DMS79 (cell line): Measurements from ENCODE around the gene GSK3B.

Source experiments
- DNase-seq: peaks from one replicate; lab custom pipeline; 2025; lab: John Stamatoyannopoulos, UW

GSK3B gene

GRCh38 chr3:120093911-120094775 lies at the start of gene GSK3B:
GSK3B (minus strand) TSS chr3:120094447; CDS start chr3:120093434, 1,013 bp downstream.
- peak; percentile 69 for DNase-seq

- no peak for DNase-seq
Observed at GRCh38 chr3:120143676-120144075, 49.4 kb upstream of the GSK3B start.

GRCh38 chr3:120142236-120142635 lies 48.0 kb upstream of the GSK3B start:
- DNase-seq = no peak

GRCh38 chr3:120140098-120140742 lies 46.0 kb upstream of the GSK3B start:
- DNase-seq = no peak

GRCh38 chr3:120139140-120139539 lies 44.9 kb upstream of the GSK3B start:
- no peak for DNase-seq

GRCh38 chr3:120137548-120137947 lies 43.3 kb upstream of the GSK3B start:
- no peak for DNase-seq

- no peak for DNase-seq
Observed at GRCh38 chr3:120130656-120131055, 36.4 kb upstream of the GSK3B start.

GRCh38 chr3:120129718-120130513 lies 35.7 kb upstream of the GSK3B start:
- DNase-seq = no peak

- no peak for DNase-seq
Observed at GRCh38 chr3:120129051-120129450, 34.8 kb upstream of the GSK3B start.

- DNase-seq = no peak
Observed at GRCh38 chr3:120125992-120126391, 31.7 kb upstream of the GSK3B start.

- no peak for DNase-seq
Observed at GRCh38 chr3:120119846-120120510, 25.7 kb upstream of the GSK3B start.

GRCh38 chr3:120114981-120115380 lies 20.7 kb upstream of the GSK3B start:
- no peak for DNase-seq

GRCh38 chr3:120114376-120114775 lies 20.1 kb upstream of the GSK3B start:
- DNase-seq = no peak

GRCh38 chr3:120113128-120114116 lies 19.2 kb upstream of the GSK3B start:
- DNase-seq = no peak

GRCh38 chr3:120111898-120112297 lies 17.7 kb upstream of the GSK3B start:
- DNase-seq = no peak

- no peak for DNase-seq
Observed at GRCh38 chr3:120103276-120103675, 9.0 kb upstream of the GSK3B start.

GRCh38 chr3:120102674-120103073 lies 8.4 kb upstream of the GSK3B start:
- DNase-seq = peak; percentile 70

- peak; percentile 24 for DNase-seq
Observed at GRCh38 chr3:120102232-120102631, 8.0 kb upstream of the GSK3B start.

GRCh38 chr3:120101624-120102023 lies 7.4 kb upstream of the GSK3B start:
- DNase-seq = no peak

- no peak for DNase-seq
Observed at GRCh38 chr3:120100711-120101110, 6.5 kb upstream of the GSK3B start.

- DNase-seq = peak; percentile 86
Observed at GRCh38 chr3:120098710-120099109, 4.5 kb upstream of the GSK3B start.
